Effector memory CD8-positive, alpha-beta T cell (primary cell): ENCODE results near the gene TFIP11.

Experiments
- ATAC-seq: fragments of 150-1000 bp; cut with Tn5 transposase; replicated peaks from 2 replicates; pipeline ENCODE4 v1.10.0; 2021; ENCODE audit warnings: mild to moderate bottlenecking, moderate library complexity
- DNase-seq, 3 experiments: peaks; one replicate each; pipeline ENCODE4 v3.0.0; 2021
- H3K27ac Mint-ChIP-seq, 2 donors: one replicate each; pipeline ENCODE4 v1.8.0; 2022; ENCODE audit warnings: mild to moderate bottlenecking in 2 of 2, mixed read lengths in 2 of 2, moderate library complexity in 2 of 2
- H3K27me3 Mint-ChIP-seq, 2 donors: one replicate each; pipeline ENCODE4 v1.8.0; 2022; ENCODE audit warnings: mixed read lengths in 2 of 2
- H3K36me3 Mint-ChIP-seq: one replicate; pipeline ENCODE4 v1.8.0; 2022; ENCODE audit warnings: mild to moderate bottlenecking, moderate library complexity, mixed read lengths; ENCODE audit not compliant: insufficient read depth
- H3K4me1 Mint-ChIP-seq, 2 donors: one replicate each; pipeline ENCODE4 v1.8.0; 2022; ENCODE audit warnings: low read depth in 2 of 2, mixed read lengths in 2 of 2
- H3K4me3 Mint-ChIP-seq, 2 donors: one replicate each; pipeline ENCODE4 v1.8.0; 2022; ENCODE audit warnings: mild to moderate bottlenecking in 2 of 2, mixed read lengths in 2 of 2, moderate library complexity in 2 of 2
- H3K9me3 Mint-ChIP-seq, 2 donors: one replicate each; pipeline ENCODE4 v1.8.0; 2022; ENCODE audit warnings: mixed read lengths in 2 of 2

Gene TFIP11

DNA sequence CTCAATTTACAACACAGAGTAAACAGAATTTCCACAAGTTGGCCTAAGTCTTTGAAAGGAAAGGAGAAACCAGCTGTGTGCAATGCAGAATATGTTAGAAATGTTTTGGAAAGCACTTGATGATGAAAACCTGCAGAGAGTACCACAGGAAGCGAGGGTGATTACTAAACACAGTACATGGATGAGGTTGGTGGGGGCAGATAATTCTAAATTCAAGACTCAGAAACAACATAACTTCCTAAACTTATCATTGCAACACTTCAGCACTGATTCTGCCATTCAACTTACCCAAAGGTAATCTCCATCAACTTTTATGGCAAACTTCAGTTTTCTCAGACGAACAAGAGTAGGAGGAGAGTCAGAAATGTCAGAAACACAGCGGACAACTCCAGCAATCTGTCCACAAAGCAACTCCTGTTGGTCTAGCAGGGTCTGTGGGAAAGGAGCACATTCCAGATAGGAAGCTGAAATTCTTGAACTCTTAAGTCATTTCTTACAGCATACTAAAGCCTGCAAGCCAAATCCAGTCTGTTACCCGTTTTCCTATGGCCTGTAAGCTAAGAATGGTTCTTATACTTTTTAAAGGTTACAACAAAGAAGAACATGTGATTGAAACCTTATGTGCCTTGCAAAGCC, 35.5 kb downstream of the TFIP11 start:
- Mint-ChIP-seq H3K36me3 (peaks cover 53% of the 10 kb centered on the region), H3K9me3 (no peaks in the 10 kb centered on the region), H3K27ac (no peak overlapping the region), H3K4me1 (peaks cover 14 to 22% of the 10 kb centered on the region in 2 donors), H3K27me3 (no peaks in the 10 kb centered on the region), H3K4me3 (no peak overlapping the region)
- DNase-seq (no peak), ATAC-seq (no peak)

DNA sequence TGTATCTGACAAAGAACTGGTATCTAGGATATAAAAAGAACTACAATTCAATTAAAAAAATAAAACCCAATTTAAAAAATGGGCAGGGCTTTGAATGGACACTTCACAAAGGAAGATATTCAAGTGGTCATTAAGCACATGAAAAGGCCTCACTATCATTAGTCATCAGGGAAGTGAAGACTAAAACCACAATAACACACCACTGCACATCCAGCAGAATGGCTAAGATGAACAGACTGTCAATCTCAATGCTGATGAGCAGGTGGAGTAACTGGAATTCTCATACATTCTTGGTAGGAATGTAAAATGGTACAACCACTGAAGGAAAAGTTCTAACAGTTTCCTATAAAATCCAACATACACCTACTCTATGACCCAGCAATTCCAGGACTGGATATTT, 37.6 kb downstream of the TFIP11 start:
- Mint-ChIP-seq H3K4me3 (no peak overlapping the region), H3K27me3 (no peaks in the 10 kb centered on the region), H3K36me3 (peaks cover 63% of the 10 kb centered on the region), H3K9me3 (no peaks in the 10 kb centered on the region), H3K27ac (peak overlapping the region in 1 of 2 donors; percentile 39), H3K4me1 (peaks cover 2 to 11% of the 10 kb centered on the region in 2 donors)
- DNase-seq (no peak), ATAC-seq (peak; percentile 26)

DNA sequence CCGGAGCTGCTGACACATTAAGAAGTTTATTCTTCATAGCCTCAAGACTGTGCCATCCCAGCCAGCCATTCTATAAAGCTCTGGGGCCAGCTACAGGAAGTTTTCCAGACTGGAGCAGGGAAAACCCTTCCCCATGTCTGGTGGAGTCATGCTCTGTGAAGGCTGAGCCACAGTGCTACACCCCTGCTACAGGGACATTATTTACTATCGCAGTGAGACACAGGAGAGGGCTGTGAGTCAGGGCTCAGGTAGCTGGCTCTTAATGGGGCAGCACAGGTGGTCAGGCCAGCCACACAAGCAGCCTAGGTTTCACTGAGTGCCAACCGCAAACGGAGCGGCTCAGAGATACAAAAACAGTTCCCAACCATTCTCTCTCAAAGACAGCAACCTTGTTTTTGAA, 40.8 kb downstream of the TFIP11 start:
- no peak for DNase-seq
- no peaks in the 10 kb centered on the region for H3K27me3 Mint-ChIP-seq
- H3K4me3 Mint-ChIP-seq, result no peak overlapping the region
- ATAC-seq, result no peak
- no peaks in the 10 kb centered on the region for H3K4me1 Mint-ChIP-seq
- no peaks in the 10 kb centered on the region for H3K9me3 Mint-ChIP-seq
- peaks cover 65% of the 10 kb centered on the region for H3K36me3 Mint-ChIP-seq
- H3K27ac Mint-ChIP-seq, result no peak overlapping the region

DNA sequence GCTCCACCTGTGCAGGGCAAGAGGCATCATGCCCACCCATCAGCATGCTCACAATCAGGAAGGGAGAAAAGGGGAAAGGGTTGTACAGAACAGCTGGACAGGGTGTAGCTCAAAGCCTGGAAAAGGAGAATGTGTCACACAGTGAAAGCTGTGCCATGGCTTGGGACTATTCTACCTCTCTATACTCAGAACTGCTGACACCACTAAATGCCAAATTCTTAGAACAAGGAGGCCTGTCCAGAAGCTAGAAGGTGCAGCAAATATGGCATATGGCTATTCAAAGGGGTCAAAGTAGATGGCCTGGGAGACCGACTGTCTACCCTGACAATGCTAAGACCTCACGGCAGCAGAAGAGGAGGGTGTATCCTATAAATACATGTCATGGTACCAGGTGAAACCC, 41.5 kb downstream of the TFIP11 start:
- no peak overlapping the region for H3K4me3 Mint-ChIP-seq
- DNase-seq (no peak), ATAC-seq (no peak)
- H3K4me1 Mint-ChIP-seq, result no peaks in the 10 kb centered on the region
- H3K36me3 Mint-ChIP-seq, result peaks cover 62% of the 10 kb centered on the region
- no peaks in the 10 kb centered on the region for H3K9me3 Mint-ChIP-seq
- no peaks in the 10 kb centered on the region for H3K27me3 Mint-ChIP-seq
- H3K27ac Mint-ChIP-seq, result no peak overlapping the region

DNA sequence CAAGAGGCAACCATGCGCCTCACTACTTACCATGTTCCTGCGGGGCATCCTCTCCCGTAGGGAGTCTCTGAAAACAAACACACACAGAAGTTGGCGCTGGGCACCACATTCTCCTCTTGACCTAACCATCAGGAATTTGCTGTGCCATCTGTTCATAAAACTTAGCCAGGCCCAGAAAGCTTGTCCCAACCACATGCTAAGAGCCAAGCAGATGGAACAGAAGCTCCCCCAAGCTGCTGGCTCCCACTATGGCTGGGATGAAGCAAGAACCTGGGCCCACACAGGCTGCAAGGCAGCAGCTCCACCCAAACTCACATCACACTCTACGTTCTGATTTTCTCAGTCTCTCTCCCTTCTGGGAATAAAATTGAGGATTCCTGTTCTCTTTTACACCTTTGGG, 46.1 kb downstream of the TFIP11 start:
- H3K4me1 Mint-ChIP-seq, result peaks cover 0 to 3% of the 10 kb centered on the region in 2 donors
- H3K27ac Mint-ChIP-seq, result no peak overlapping the region
- no peaks in the 10 kb centered on the region for H3K9me3 Mint-ChIP-seq
- DNase-seq (no peak), ATAC-seq (no peak)
- H3K4me3 Mint-ChIP-seq, result no peak overlapping the region
- H3K36me3 Mint-ChIP-seq, result peaks cover 57% of the 10 kb centered on the region
- H3K27me3 Mint-ChIP-seq, result no peaks in the 10 kb centered on the region

DNA sequence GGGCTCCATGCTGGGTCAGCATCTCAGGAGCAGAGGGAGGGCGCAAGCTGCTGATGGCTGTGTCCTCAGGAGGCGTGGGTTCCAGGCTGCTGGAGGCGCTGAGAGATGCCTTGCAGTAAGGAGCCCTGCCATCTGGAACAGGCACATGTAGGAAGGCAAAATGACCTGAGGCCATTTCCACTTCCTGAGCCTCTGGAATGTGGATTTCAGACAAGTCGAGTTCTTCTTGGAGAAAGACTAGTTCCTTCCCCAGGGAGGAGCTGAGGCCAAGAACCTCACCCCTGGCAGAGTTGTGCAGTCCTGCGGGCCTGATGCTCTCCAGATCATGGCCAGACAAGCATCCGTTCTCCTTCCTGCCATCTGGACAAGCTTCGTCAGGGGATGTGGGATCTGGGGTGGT, 48.0 kb downstream of the TFIP11 start:
- Mint-ChIP-seq H3K36me3 (peaks cover 45% of the 10 kb centered on the region), H3K4me3 (no peak overlapping the region), H3K9me3 (no peaks in the 10 kb centered on the region), H3K27ac (no peak overlapping the region), H3K4me1 (peaks cover 0 to 3% of the 10 kb centered on the region in 2 donors), H3K27me3 (no peaks in the 10 kb centered on the region)
- DNase-seq (no peak), ATAC-seq (no peak)

DNA sequence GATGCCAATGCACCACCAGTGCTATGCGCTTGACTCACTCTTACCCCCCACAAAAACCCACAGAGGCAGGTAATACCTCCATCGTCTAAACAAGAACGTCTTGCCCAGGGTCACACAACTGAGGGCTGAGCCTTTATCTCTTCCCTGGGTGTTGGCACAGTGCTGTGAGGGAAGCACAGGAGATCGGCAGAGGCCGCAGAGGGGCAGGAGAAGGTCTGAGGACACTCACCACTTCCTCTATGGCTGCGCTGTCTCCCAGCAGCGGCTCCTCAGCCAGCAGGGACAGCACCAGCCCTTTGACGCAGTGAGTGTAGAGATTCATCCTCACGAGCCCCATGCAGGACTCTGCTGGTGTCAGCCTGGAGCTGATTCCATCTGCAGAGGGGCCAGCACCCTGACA, 48.6 kb downstream of the TFIP11 start:
- Mint-ChIP-seq H3K27ac (no peak overlapping the region), H3K27me3 (no peaks in the 10 kb centered on the region), H3K4me3 (no peak overlapping the region), H3K4me1 (peaks cover 0 to 3% of the 10 kb centered on the region in 2 donors), H3K36me3 (peaks cover 38% of the 10 kb centered on the region), H3K9me3 (no peaks in the 10 kb centered on the region)
- DNase-seq, result no peak
- ATAC-seq, result no peak

DNA sequence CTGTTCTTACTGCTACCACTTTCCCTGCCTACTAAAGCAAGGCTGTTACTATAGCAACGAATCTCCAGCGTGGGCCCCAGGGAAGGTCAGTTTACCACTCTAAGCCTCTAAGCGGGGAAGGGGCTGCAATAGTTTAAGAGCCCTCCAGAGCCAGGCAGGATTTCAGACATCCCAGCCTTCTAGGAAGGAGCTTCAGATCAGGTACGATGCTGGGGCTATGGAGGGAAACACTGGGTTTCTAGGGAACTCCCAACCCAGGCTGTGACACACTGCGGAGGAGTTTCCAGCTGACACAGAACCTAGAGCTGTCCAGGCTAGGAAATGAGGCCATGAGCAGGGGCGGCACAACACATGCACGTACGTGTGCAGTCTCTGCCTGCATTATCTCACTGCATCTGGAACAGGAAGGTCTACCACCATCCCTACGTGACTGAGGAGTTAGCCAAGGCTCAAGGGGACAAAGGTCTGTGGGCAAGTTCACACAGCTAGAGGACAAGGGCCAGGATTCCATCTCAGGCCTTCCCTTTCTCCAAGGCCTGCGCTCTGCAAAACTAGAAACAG, 49.1 kb downstream of the TFIP11 start:
- Mint-ChIP-seq H3K4me1 (peaks cover 0 to 3% of the 10 kb centered on the region in 2 donors), H3K36me3 (peaks cover 38% of the 10 kb centered on the region), H3K9me3 (no peaks in the 10 kb centered on the region), H3K27me3 (no peaks in the 10 kb centered on the region), H3K4me3 (no peak overlapping the region), H3K27ac (no peak overlapping the region)
- ATAC-seq, result no peak
- no peak for DNase-seq

DNA sequence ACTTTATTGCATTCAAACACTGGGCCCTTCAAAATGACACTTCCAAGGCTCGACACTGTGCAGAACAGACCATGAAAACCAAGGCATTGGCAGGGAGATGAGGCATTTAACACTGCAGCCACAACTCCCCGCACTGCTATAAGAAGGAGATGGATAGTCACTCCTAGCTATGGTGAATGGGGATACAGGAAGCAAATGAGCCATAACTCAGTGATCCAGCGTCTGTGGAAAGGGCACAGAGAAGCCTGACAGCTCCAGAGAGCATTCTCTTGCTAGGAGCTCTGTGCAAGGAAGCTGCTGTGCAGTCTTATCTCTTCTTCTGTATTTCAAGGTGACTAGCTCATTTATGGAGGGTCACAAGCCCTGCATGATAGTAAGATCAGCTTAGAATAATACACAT, 49.6 kb downstream of the TFIP11 start:
- no peaks in the 10 kb centered on the region for H3K9me3 Mint-ChIP-seq
- peaks cover 36% of the 10 kb centered on the region for H3K36me3 Mint-ChIP-seq
- no peak overlapping the region for H3K27ac Mint-ChIP-seq
- peaks cover 0 to 3% of the 10 kb centered on the region in 2 donors for H3K4me1 Mint-ChIP-seq
- H3K4me3 Mint-ChIP-seq, result no peak overlapping the region
- H3K27me3 Mint-ChIP-seq, result no peaks in the 10 kb centered on the region
- ATAC-seq, result no peak
- DNase-seq, result no peak

DNA sequence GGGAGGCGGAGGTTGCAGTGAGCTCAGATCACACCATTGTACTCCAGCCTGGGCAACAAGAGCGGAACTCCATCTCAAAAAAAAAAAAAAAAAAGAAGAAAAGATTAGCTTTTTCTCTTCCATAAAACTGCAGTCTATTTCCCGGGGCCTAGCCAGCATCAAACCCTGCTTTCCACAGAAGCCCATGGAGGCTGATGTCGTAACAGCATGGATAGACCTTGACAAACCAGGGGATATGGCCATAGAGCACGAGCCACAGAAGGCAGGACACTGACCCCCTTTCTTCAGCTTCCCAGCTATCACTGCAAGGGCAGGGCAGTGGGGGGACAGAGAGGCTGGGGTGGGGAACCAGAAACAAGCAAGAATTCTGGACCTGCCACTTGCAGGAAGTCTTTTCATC, 50.2 kb downstream of the TFIP11 start:
- DNase-seq, result no peak
- Mint-ChIP-seq H3K4me1 (peaks cover 0 to 3% of the 10 kb centered on the region in 2 donors), H3K27me3 (no peaks in the 10 kb centered on the region), H3K4me3 (no peak overlapping the region), H3K9me3 (no peaks in the 10 kb centered on the region), H3K36me3 (peaks cover 34% of the 10 kb centered on the region), H3K27ac (no peak overlapping the region)
- ATAC-seq, result no peak

DNA sequence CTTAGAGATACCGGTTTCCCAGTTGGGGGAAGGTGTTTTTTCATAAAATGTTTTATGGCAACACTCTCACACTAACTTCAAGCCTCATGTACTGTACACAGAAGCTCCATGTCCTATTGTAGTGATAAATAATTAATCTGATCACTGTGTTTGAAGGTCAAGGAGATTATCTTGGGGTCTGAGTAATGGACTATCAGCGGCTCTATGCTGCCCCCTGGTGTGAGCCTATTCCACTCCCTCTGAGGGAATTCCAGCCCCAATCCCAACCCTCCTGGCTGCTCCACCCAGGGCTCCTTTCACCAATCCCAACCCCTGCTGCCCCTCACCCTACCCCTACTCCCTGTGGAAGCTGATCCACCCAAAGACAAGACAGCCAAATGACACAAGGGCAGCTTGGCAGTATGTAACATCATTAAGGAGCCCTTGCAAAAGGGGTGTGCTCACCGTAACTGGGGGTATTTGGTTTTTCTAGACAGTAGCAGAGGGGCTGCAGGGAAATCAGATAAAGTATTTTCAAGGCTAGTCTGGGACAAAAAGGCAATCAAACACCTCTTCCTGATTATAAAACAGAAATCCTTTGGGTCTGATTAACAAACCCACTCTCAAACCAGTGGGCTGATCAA, 51.0 kb downstream of the TFIP11 start:
- ATAC-seq, result peak; percentile 37
- H3K4me3 Mint-ChIP-seq, result no peak overlapping the region
- H3K4me1 Mint-ChIP-seq, result peaks cover 0 to 3% of the 10 kb centered on the region in 2 donors
- peaks cover 26% of the 10 kb centered on the region for H3K36me3 Mint-ChIP-seq
- no peaks in the 10 kb centered on the region for H3K27me3 Mint-ChIP-seq
- peak in 2 of 3 experiments; percentile 17 to 20 for DNase-seq
- no peak overlapping the region for H3K27ac Mint-ChIP-seq
- H3K9me3 Mint-ChIP-seq, result no peaks in the 10 kb centered on the region

DNA sequence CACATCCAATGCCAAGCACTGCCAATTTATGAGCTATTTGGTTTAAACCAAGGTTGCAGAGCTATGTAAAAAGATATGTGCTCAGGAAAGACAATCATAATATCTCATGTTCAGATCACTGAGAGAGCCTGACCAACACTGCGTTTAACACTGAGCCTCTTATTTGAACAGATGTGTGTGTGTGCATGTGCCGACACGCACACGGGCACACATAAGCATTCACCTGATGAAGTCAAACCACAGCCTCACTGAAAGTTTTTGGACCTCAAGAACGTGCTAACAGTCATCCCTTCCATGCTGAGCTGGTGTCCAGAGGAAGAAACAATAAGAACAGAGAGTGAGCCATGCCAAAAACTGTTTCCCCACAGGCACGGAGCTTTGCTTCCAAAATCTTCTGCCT, 52.1 kb downstream of the TFIP11 start:
- no peak overlapping the region for H3K4me3 Mint-ChIP-seq
- no peaks in the 10 kb centered on the region for H3K27me3 Mint-ChIP-seq
- DNase-seq (no peak), ATAC-seq (no peak)
- H3K4me1 Mint-ChIP-seq, result peaks cover 0 to 3% of the 10 kb centered on the region in 2 donors
- no peak overlapping the region for H3K27ac Mint-ChIP-seq
- no peaks in the 10 kb centered on the region for H3K9me3 Mint-ChIP-seq
- peaks cover 18% of the 10 kb centered on the region for H3K36me3 Mint-ChIP-seq

DNA sequence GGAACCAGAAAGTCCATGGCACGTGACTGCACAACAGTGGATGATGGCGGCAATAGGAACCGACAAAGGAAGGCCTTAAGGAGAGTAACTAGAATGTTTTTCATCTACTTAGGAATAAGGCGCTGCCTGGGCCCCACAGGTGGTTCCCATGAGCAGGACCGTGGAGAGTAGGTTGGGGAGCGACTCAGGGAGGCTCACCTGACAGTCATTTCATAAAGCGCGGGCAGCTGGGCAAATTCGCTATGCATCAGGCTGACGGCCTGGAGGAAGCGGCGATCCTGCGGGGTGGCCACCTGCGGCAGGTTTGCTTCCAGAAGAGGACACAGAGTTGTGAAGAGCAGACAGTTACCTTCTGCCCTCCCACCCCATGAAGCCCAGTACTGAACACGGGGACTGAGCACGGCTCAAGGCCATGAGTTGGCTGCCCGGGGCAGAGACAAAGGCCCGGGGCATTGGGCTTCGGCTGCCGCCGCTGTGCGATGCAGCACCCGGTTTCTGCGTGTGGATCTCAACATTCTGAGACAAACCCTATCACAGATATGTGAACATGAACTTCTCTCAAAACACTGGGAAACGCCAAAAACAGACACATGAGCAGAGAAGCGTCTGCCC, 54.5 kb downstream of the TFIP11 start:
- ATAC-seq, result no peak

More for the DNA sequence above, 54.5 kb downstream of the TFIP11 start:
- H3K27ac Mint-ChIP-seq, result no peak overlapping the region
- H3K27me3 Mint-ChIP-seq, result no peaks in the 10 kb centered on the region
- H3K9me3 Mint-ChIP-seq, result no peaks in the 10 kb centered on the region
- H3K4me3 Mint-ChIP-seq, result no peak overlapping the region
- H3K36me3 Mint-ChIP-seq, result peaks cover 5% of the 10 kb centered on the region
- peaks cover 0 to 3% of the 10 kb centered on the region in 2 donors for H3K4me1 Mint-ChIP-seq
- no peak for DNase-seq
